GM19468 (cell line): ENCODE data around the gene USH2A.

Experiments used
- ATAC-seq: cut with Tn5 transposase; IDR thresholded peaks from one replicate; pipeline ENCODE4 v1.9.1; 2021; ENCODE audit warnings: mild to moderate bottlenecking, moderate library complexity, moderate number of reproducible peaks; ENCODE audit not compliant: unreplicated experiment; ENCODE audit errors: extremely low read depth

Gene USH2A

DNA sequence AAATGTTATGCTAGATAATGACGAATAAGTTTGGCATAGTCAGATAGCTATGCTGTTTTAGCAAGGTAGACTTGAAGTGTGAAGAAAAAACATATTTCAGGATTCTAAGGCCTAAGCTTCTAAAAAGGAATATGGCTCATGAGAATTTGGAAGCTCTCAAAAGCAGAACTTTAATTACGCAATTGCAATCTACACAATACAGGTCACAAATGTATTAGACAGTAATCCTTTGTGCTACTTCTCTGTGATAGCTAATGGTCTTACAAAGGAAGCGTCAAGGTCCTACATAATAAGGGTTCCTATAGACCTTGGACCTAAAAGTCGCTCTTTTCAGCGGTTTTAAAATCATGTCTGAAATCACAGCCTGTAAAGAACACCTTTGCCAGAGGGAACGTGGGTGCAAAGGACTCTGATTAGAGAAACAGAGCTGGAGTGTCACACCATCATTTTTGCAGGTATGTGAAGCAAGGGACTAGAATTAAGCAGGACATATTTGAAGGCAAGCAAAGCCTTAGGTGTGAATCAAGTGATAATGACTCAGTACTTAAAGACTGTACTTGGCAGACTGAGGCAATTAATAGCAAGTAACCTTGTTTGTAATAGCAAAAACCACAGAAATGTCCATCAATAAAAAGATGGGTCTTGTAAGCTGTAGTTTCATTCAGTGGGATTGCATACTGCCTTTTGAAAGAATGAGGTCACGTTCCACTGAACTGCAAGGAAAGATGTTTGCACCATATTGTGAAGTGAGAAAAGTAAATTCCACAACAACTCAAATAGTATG lies 436.0 kb downstream of the USH2A start:
- no peak for ATAC-seq

DNA sequence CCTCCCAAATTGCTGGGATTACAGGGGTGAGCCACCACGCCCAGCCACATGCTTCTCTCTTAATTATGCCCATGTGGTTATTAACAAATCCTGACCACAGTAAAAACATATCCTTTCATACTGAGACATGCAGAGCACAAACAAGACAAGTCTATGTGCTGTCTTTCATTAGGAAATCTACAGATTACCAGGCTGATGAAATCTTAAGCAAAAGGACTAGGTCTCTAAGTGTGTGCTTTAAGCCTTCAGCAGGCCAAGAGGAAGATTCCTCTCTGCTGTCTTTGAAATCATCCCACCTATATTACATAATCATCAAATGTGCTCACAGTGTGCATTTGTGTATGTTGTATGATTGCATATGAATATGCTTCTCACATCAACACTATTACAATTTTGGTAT lies 436.8 kb downstream of the USH2A start:
- ATAC-seq: no peak

DNA sequence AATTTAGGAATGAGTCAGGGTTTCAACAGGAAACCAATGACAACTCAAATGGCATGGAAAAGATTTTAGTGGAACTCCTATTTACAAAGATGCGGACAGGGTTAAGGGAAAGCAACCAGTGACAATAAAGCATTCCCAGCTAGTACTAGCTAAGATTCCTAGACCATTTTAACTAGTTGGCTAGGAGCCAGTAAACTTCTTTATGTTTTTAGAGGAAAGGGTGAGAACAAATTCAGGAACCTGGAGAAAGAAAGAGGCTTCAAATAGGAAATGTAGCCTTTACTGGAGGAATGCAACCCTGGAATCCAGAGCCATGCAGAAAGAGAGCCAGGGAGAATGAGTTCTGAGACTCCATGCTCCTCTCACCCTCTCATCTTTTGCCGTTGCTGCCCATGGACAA lies 439.6 kb downstream of the USH2A start:
- ATAC-seq: no peak

DNA sequence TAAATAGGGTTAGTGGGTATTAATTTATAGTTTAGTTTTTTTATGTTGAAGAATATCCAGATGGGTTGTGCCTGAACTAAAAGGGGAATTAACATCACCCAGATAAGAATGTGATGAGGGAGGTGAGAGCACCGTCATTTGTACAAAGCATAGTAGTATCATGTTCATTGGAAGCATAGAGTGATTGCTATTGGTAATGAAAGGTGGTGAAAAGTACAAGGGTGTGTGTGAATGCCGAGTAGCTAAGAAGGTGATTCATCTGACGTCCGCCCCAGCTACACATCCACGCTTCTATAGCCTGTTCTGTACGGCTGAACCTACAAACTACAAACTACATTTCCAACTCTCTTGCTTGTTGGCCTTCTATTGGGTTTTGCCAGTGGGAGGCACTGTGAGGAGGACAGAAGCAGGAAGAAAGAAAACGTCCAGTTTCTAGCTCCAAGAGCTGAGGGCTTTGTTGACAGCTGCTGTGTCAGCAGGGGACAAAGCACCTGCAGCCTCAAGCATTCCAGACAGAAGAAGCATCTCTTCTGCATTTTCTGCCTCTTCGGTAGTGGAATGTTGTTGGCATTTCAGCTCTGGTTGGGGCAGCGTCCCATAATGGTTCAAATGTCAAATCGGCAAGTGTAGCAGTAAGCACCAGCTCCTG lies 451.3 kb downstream of the USH2A start:
- no peak for ATAC-seq

DNA sequence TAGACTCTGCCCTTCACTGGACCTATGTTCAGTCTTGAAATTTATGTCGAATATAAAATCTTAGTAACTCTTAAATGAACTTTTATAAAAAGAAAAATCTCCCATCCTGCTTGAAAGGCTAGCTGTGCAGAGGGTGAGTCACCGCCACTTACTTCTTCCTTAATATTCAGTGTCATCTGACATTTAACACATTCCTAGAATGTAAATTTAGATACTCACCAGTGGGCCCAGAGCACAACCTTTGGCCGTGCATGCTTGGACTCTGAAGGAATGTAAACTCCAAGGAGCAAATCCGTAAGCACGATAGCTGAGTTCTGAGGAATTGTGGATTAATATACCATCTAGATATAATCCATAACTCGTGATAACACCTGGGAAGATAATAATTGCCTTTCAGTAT lies 452.8 kb downstream of the USH2A start:
- ATAC-seq: no peak

DNA sequence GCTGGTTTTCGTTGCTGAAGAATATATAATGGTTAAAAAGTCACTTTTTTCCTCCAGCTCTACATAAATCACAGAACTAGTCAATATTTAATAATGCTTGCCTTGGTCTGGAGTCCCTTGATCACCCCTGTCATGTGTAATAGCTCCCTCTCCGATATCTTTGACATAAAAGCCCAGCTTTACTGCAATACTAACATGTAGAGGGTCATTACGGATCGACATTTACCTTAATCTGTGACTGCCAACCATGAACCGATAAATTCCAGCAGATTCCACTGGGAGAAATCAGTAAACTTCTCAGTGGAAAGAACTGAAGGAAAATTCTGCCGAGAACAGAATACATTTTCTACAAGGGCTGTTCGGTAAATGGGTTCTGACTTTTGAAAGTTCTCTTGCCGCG lies 459.6 kb downstream of the USH2A start:
- no peak for ATAC-seq

DNA sequence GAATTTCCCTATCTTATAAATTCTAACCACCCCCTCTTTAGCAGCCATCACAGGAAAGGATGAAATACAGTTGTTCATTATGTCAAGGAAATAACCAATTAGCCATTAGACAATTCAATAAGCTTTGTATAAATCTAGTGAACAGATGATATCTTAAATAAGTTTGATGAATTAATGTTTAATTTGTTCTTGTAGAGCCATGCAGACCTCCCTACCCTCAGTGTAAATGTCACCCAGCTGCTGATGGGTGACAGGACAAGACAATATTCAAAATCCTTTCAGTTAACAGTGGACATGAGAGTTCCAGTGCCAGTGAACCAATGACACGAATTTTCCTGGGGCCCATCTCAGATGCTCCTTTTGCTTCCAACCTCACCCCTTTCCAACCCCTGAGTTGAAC lies 460.2 kb downstream of the USH2A start:
- ATAC-seq: no peak

DNA sequence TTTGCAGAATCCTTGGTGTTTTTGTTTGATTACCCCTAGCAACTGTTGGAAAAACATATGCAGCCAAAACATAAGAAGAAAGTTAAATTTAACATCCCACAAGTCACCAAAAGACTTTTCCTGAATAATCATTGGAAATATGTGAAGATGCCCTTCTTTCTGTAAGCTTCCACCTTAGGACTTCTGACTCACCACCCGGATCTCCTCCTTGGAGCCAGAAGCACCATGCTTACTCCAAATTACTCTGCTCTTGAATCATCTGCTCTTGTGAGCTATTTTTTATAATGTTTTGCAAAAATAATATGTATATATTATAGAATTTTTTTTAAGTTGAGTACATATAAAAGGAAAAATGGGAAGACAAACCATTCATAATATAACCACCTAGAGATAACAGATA lies 464.4 kb downstream of the USH2A start:
- no peak for ATAC-seq

DNA sequence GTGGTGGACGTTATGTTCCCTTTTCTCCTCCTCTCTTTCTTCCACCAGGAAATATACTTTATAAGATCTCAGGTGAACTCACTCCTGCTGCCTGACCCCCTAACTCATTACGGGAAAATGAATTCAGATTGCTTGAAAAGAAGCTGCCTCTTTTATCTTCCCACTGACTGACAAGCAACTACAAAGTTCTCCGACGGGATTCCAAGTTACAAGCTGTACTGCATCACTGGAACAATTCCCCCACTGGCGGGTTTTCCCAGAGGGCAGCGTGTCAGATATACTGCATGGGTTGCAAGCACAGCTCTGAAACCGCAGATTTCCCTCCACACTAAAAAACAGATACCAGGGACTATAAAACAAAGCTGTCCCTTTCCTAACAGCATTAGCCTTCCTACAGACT lies 465.6 kb downstream of the USH2A start:
- no peak for ATAC-seq

DNA sequence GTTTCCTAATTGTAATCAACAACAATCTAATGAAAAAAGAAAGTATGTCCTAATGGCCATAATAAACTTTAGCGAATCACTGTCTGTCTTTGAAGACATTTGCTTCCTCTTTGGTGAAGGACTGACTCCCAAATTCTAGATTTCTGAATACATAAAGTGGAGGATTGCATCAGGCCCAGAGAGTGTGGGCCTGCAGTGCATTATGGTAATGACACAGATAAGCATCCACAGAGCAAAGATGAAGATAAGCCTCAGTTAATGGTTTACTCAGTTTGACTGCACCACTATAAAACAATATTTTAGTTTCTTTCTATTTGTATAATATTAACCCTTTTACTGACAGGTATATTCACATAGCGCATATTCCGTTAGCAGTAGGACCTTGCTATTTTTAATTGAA lies 490.7 kb downstream of the USH2A start:
- ATAC-seq: no peak

DNA sequence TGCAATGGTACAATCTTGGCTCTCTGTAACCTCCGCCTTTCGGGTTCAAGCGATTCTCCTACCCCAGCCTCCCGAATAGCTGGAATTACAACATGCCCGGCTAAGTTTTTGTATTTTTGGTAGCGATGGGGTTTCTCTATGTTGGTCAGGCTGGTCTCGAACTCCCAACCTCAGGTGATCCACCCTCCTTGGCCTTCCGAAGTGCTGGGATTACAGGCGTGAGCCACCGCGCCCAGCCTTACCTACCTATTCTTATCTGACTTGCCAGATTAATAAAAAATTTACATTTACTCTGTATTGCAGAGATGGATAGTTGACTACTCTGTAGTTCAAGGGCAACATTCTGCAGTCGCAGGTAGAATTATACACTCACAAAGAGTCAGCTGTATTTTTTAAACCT lies 496.6 kb downstream of the USH2A start:
- ATAC-seq: no peak

DNA sequence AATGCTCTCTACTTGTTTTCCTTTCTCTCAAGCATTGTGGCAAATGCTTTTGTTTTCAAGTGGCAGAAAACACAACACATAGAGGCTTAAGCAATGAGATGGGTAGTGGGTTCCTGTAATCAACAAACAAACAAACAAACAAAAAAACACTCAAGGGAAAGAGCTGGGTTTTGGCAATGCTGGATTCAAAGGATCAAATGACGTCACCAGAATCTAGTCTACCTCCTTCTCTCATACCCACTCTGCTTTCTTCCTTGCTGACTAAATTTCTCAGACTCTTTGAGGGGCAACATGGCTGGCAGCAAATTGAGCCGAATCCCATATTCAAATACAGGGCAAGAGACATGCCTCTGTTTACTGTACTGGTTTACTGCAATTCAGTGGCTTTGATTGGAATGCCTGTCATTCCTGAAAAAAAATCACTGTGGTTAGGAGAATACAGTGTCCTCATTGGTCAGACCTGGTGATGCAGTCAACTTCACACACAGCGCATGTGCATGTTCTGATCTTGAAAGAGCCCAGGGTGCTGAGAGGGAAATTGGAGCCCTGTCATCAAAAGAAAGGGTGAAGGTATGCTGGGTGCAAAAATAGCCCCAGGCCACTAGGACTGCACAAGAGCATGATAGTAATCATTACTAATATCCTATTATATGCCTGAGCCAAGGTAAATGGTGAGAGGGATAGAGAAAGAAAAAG lies 500.0 kb downstream of the USH2A start:
- no peak for ATAC-seq

DNA sequence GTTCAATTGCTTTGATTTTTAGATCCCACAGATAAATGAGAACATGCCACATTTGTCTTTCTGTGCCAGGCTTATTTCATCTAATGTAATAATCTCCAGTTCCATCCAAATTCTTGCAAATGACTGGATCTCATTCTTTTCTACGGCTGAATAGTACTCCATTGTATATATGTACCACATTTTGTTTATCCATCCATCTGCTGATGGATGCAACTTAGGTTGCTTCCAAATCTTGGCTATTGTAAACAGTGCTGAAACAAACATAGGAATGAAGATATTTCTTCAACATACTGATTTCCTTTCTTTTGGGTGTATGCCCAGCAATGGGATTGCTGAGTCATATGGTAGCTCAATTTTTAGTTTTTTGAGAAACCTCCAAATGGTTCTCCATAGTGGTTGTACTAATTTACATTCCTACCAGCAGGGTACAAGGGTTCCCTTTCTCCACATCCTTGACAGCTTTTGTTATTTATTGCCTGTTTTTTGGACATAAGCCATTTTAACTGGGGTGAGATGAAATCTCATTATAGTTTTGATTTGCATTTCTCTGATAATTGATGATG lies 511.8 kb downstream of the USH2A start:
- ATAC-seq: no peak

DNA sequence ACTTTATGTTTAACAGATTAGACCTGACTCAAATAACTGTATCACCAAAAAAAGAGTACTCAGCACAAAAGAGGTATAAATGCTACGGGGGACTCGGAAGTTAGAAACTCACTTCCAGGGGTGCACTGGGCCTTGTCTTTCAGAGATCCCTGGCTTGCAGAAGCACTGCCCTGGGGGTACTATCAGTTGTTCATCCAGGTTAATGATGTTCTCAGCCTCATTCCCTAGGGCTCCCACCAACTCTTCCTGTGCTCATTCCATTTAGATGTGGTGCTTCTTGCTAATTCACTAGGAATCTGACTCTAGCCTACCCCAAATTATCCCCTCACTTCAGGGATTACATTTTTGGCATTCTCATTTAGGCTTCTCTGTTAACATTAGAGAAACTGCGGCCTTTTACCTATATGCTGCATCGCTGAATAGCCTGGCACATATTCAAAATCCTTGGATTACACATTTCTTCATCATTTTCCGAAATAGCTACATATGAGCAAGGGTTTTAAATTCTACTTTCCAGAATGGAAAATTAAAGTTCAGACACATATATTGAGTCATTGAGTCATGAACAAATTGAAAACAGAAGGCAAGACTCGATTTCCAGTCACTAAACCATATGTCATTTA lies 517.6 kb downstream of the USH2A start:
- no peak for ATAC-seq

DNA sequence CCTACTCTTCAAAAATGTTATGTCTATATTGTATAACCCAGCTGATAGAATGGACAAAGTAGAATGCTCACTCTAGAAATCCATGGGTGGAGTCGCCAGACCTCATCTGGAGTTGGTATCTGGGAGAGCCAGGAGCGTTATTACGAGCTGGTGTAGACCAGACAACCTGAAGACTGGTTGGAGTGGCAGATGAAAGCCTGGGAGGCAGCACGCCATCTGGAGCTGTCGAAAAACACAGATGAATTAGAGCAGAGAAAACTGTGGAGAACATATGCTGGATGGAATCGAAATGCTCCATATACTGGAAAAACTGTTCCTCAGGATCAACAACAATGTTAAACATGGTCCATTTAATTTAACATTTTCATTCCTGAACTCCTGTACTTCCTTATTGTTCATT lies 522.6 kb downstream of the USH2A start:
- ATAC-seq: no peak

DNA sequence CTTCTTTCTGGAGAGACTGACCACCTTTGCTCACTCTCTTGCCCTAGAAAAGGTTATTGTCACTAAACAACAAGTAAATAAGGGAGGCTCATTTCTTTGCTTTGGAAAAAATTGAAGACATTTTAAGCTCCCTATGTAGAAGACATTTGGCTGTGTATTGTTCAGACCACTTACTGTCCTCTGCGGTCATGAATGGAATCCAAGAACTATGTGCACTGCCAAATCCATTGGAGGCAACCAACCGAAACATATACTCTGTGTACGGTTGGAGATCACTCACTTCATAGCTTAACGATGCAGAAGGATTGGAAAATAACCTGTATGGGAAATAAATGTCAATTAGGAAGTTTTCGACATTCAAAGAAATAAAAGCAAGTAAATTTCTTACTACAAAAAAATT lies 523.3 kb downstream of the USH2A start:
- no peak for ATAC-seq

DNA sequence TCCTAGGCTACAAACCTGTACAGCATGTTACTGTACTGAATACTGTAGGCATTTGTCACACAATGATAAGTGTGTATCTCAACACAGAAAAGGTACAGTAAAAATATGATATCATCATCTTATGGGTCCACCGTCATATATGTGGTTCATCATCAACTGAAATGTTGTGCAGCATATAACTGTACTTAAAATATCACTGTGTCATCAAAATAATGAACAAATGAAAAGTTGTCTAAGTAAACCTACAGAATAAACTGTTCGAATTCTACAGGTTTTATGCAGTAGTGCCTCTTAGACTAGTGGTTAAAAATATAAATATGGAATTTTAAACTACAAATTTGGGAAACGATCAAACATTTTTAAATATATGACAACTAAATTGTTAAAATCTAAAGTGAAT lies 527.4 kb downstream of the USH2A start:
- no peak for ATAC-seq

DNA sequence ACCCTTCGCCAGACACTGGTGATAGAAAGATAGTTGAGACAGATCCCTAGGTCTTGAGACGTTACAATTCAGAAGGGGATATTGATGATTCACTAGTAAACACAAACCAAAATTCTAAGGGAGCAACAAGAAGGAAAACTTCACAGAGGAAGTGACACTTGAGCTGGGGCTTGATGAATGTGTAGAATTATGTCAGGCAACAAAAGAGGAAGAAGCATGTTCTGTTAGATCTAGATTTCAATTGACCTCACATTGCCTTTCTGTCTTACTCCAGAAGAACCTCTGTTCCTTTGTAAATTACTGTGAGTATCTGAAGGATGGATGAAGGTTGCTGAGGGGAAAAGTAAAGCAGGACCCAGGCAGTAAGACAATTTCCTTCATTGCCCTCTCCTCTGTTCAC lies 528.0 kb downstream of the USH2A start:
- ATAC-seq: no peak

DNA sequence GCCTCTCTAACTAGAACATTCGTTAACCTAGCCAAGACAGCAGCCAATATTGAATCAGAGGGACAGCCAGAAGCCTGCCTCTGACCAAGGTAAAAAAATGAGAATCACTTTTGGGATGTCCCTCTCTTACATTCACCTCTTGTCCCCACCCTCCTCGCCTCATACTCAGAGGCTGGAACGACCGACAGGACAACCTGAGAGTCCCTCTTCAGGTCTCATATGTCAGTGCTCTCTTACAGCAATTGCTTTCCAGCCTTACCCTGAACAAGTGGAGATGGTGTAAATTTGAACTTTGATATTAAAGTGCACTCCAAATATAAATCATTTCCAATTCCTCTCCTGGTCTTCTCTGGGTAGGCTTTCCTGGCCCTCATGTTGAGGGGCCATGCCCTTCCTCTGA lies 528.6 kb downstream of the USH2A start:
- no peak for ATAC-seq

DNA sequence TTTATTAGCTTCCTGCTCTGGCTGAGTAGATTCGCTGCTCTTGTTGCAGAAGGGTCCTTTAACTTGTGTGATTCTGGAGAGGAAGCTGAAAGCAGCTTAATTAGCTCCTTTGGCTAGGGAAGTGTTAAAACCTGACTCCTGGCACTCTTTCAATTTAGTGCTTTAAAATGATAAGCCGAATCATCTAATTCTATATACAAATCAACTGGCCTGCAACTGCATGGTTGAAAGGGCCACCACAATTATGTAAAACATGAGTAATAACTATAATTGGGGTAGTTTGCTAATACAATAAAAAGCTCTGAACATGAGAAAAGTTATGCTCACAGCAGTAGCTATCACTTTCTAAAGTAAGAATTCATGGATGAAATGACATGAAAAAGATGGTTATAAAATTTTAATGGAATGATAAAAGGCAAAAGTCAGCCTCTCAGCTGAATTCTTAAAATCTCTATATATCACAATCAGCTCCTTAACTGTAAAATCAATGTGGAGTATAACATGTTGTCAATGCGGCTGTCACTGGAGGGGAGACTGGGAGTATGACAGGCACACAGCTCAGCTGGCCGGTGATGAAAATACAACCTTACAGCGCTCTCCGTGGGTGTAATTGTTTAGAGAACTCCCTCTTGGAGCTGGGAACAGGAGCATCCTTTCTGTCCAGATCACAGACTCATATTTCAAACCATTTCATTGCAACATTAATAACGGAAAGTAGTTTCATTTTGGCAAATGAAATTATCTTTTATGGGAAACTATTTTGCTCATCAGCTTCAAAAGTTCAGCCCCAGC lies 531.8 kb downstream of the USH2A start:
- no peak for ATAC-seq
